Measurements from ENCODE around the gene ZNF263.

ZNF263 gene

GRCh38 chr16:3327514-3327913, 44.2 kb downstream of the ZNF263 start:
- DNase-seq (ENCODE audit: low read depth), result no peak

- no peak for DNase-seq (ENCODE audit: low read depth)
Measured at GRCh38 chr16:3328104-3328503, 44.8 kb downstream of the ZNF263 start.

- DNase-seq (ENCODE audit: low read depth), result no peak
Measured at GRCh38 chr16:3328643-3329042, 45.4 kb downstream of the ZNF263 start.
